Measurements from ENCODE around the gene ATG4B. TPM values are rescaled to one million over a fixed set of nuclear protein-coding genes. Genes with fewer than 3 reads are reported as not detected.

The ATG4B gene
- total RNA-seq, 1 donor from 2014 or later: 135 TPM

- no peak for TF ChIP-seq CTCF (IDR thresholded peaks at IDR 0.05; ENCODE audit: unreplicated experiment)
- H3K27me3 Mint-ChIP-seq (ENCODE audit: low read depth): no peaks in the 10 kb centered on the region
- H3K27ac Mint-ChIP-seq: peak overlapping the region; percentile 26
- H3K36me3 Mint-ChIP-seq: peaks cover 42% of the 10 kb centered on the region
- H3K9me3 Mint-ChIP-seq: no peaks in the 10 kb centered on the region
- H3K4me1 Mint-ChIP-seq: peaks cover 8% of the 10 kb centered on the region
- no peak for DNase-seq (ENCODE audit: low spot score in 2 of 2, unreplicated experiment in 2 of 2)
- H3K4me3 Mint-ChIP-seq: no peak overlapping the region
These were observed 18.2 kb downstream of the ATG4B start for GRCh38 chr2:241655516-241656189.

- H3K27me3 Mint-ChIP-seq (ENCODE audit: low read depth): no peaks in the 10 kb centered on the region
- DNase-seq (ENCODE audit: low spot score in 2 of 2, unreplicated experiment in 2 of 2): no peak
- no peak for TF ChIP-seq CTCF (IDR thresholded peaks at IDR 0.05; ENCODE audit: unreplicated experiment)
- H3K4me3 Mint-ChIP-seq: no peak overlapping the region
- peaks cover 38% of the 10 kb centered on the region for H3K36me3 Mint-ChIP-seq
- H3K27ac Mint-ChIP-seq: peak overlapping the region; percentile 26
- no peaks in the 10 kb centered on the region for H3K9me3 Mint-ChIP-seq
- peaks cover 8% of the 10 kb centered on the region for H3K4me1 Mint-ChIP-seq
These were observed 18.8 kb downstream of the ATG4B start for GRCh38 chr2:241656190-241656741.

GRCh38 chr2:241657786-241658254 lies 20.3 kb downstream of the ATG4B start:
- DNase-seq (ENCODE audit: low spot score in 2 of 2, unreplicated experiment in 2 of 2): no peak
- Mint-ChIP-seq H3K4me3 (no peak overlapping the region), H3K27ac (no peak overlapping the region), H3K4me1 (peaks cover 8% of the 10 kb centered on the region), H3K36me3 (peaks cover 35% of the 10 kb centered on the region), H3K27me3 (ENCODE audit: low read depth) (no peaks in the 10 kb centered on the region), H3K9me3 (no peaks in the 10 kb centered on the region)
- TF ChIP-seq CTCF (IDR thresholded peaks at IDR 0.05; ENCODE audit: unreplicated experiment): no peak

- Mint-ChIP-seq H3K4me1 (peaks cover 8% of the 10 kb centered on the region), H3K27ac (no peak overlapping the region), H3K27me3 (ENCODE audit: low read depth) (no peaks in the 10 kb centered on the region), H3K4me3 (no peak overlapping the region), H3K9me3 (no peaks in the 10 kb centered on the region), H3K36me3 (peaks cover 31% of the 10 kb centered on the region)
- TF ChIP-seq CTCF (IDR thresholded peaks at IDR 0.05; ENCODE audit: unreplicated experiment): no peak
- no peak for DNase-seq (ENCODE audit: low spot score in 2 of 2, unreplicated experiment in 2 of 2)
These were observed 20.8 kb downstream of the ATG4B start for GRCh38 chr2:241658296-241658695.

- no peaks in the 10 kb centered on the region for H3K9me3 Mint-ChIP-seq
- TF ChIP-seq CTCF (IDR thresholded peaks at IDR 0.05; ENCODE audit: unreplicated experiment): peak; percentile 26
- H3K27me3 Mint-ChIP-seq (ENCODE audit: low read depth): no peaks in the 10 kb centered on the region
- H3K4me1 Mint-ChIP-seq: peaks cover 8% of the 10 kb centered on the region
- peaks cover 31% of the 10 kb centered on the region for H3K36me3 Mint-ChIP-seq
- H3K4me3 Mint-ChIP-seq: no peak overlapping the region
- peak in 1 of 2 experiments; percentile 67 for DNase-seq (ENCODE audit: low spot score in 2 of 2, unreplicated experiment in 2 of 2)
- H3K27ac Mint-ChIP-seq: no peak overlapping the region
These were observed 21.8 kb downstream of the ATG4B start for GRCh38 chr2:241659150-241659739.
